Fibroblast of pulmonary artery (primary cell): ENCODE measurements around the gene TRIM65.
"Not testable (repeated sequence)": the region's sequence is repeated elsewhere in the genome, so short reads cannot be mapped to it uniquely, and the experiment has no call there.

ENCODE experiments used
- DNase-seq: peaks from one replicate; pipeline ENCODE4 v3.0.0-alpha.2; 2010; ENCODE audit warnings: low read depth
- H3K4me3 ChIP-seq: replicated peaks from 2 replicates; pipeline ENCODE4 v1.5.1; 2011; ENCODE audit warnings: low read depth, mild to moderate bottlenecking, control low read depth, low read length, moderate library complexity
- TF ChIP-seq, protein P1 (sequence below): IDR thresholded peaks from 2 replicates; pipeline ENCODE4 v1.5.1; 2011; ENCODE audit warnings: mild to moderate bottlenecking, control low read depth, low read length, inconsistent platforms; ENCODE audit errors: missing control alignments

The TRIM65 gene

DNA sequence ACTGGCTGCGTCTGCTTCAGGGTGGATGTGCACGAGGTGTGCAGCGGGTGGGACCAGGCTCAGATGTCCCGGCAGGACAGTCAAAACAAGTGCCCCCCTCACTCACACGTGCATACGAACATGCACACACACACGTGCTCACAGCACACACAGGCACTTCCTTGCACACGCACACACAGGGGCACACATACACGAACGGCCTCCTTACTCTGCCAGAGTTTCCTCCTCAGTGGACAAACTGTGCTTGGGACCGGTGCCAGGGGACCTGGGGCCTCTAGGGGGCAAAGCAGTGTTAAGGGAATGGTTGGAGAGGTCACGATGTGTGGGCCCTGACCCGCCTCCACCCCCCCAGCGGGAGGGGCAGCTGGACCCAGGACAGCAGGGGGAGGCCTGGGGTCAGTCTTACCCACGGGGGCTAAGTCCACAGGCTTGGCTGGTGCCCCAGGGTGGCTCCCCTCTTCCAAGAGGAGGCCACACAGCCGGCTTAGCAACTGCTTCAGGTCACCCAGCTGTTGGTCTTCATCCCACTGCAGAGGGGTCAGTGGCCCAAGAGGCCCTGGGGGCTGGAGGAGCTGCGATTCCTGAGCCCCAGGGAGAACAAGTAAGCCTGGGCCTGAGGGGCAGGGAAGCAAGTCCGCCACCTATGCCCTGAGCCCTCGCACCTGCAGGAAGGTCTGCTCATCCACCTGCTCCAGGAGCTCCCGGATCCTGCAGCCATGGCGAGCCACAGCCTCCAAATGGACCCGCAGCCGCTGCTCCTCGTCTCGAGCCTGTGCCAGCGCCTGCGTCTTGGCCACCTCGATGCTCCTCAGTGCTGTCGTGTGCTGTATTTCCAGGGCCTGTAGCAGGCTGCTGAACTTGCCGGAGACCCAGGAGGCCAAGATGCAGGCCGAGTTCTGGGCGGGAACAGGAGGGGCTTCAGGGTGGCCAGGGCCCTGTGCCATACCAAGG is 4.9 kb downstream of the TRIM65 start:
- TF ChIP-seq, protein P1, sequence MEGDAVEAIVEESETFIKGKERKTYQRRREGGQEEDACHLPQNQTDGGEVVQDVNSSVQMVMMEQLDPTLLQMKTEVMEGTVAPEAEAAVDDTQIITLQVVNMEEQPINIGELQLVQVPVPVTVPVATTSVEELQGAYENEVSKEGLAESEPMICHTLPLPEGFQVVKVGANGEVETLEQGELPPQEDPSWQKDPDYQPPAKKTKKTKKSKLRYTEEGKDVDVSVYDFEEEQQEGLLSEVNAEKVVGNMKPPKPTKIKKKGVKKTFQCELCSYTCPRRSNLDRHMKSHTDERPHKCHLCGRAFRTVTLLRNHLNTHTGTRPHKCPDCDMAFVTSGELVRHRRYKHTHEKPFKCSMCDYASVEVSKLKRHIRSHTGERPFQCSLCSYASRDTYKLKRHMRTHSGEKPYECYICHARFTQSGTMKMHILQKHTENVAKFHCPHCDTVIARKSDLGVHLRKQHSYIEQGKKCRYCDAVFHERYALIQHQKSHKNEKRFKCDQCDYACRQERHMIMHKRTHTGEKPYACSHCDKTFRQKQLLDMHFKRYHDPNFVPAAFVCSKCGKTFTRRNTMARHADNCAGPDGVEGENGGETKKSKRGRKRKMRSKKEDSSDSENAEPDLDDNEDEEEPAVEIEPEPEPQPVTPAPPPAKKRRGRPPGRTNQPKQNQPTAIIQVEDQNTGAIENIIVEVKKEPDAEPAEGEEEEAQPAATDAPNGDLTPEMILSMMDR, result no peak
- no peak overlapping the region for H3K4me3 ChIP-seq
- DNase-seq, result no peak

DNA sequence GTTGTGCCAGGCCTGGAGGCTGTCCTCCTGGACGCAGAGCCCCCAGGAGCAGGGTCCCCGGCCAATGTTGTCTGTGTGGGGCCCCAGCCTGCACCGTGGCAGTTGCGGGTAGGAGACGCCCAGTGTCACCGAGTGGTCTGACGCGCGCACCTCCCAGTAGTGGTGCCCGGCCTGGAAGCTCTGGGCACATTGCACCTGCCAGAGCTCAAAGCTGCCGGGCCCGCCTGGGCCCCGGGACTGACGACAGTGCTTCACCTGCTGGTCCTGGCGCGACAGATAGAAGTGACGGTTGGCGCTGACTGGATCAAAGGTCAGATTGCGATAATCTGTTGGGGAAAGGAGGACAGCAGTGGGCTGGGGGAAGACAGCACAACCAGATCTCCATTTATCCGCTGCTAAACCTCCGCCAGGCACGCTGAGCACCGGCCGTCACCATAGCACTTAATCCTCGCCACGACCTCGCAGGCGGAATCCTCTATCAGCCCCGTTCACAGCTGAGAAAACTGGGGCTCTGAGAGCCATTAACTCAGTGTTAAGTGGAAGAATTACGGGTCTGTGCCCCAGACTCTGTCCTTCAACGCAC is 5.6 kb downstream of the TRIM65 start:
- no peak overlapping the region for H3K4me3 ChIP-seq
- no peak for DNase-seq
- TF ChIP-seq, protein P1, result no peak

DNA sequence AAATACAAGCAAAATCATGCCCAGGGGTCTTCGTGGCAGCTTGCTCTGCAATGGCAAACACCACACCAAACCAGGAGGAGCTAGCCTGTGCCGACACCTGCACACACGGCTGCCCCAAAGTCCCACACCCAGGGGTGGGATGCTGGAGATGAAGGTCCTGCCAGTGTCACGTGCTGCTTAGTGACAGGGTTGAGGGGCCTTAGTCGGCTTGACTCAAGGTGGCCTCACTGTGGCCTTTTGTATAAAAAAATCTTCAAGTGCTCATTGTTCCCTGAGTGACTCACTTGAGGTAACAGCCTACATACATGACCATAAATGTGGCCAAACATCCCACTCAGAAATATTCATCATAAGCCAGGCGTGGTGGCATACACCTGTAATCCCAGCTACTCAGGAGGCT is 7.3 kb downstream of the TRIM65 start:
- no peak overlapping the region for H3K4me3 ChIP-seq
- TF ChIP-seq, protein P1, result no peak
- DNase-seq, result no peak

GRCh38 chr17:75888484-75888883 is 8.3 kb downstream of the TRIM65 start:
- TF ChIP-seq, protein P1, result no peak
- no peak overlapping the region for H3K4me3 ChIP-seq
- no peak for DNase-seq

DNA sequence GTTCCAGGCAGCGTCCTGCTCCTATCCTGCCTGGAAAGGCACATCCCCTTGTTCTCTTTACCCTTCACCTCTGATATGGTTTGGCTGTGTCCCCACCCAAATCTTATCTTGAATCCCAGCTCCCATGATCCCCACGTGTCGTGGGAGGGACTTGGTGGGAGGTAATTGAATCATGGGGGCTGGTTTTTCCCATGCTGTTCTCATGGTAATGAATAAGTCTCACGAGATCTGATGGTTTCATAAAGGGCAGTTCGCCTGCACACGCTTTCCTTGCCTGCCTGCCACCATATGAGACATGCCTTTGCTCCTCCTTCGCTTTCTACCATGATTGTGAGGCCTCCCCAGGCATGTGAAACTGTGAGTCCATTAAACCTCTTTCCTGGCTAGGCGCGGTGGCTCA is 10.9 kb downstream of the TRIM65 start:
- not testable (repeated sequence) for DNase-seq, H3K4me3 ChIP-seq

- no peak for DNase-seq
- no peak overlapping the region for H3K4me3 ChIP-seq
- TF ChIP-seq, protein P1, result no peak
Observed at GRCh38 chr17:75885431-75885830, 11.3 kb downstream of the TRIM65 start.

- DNase-seq, result no peak
- no peak overlapping the region for H3K4me3 ChIP-seq
- TF ChIP-seq, protein P1, result no peak
Observed at GRCh38 chr17:75881678-75882454, 14.9 kb downstream of the TRIM65 start.
